NCI-H2227 treated with DMSO at 0.1 percent for 48 hours (cell line): ENCODE data around the gene OTULIN.

Experiments used
- DNase-seq: peaks from one replicate; lab custom pipeline; 2025; lab: John Stamatoyannopoulos, UW

The OTULIN gene

DNA sequence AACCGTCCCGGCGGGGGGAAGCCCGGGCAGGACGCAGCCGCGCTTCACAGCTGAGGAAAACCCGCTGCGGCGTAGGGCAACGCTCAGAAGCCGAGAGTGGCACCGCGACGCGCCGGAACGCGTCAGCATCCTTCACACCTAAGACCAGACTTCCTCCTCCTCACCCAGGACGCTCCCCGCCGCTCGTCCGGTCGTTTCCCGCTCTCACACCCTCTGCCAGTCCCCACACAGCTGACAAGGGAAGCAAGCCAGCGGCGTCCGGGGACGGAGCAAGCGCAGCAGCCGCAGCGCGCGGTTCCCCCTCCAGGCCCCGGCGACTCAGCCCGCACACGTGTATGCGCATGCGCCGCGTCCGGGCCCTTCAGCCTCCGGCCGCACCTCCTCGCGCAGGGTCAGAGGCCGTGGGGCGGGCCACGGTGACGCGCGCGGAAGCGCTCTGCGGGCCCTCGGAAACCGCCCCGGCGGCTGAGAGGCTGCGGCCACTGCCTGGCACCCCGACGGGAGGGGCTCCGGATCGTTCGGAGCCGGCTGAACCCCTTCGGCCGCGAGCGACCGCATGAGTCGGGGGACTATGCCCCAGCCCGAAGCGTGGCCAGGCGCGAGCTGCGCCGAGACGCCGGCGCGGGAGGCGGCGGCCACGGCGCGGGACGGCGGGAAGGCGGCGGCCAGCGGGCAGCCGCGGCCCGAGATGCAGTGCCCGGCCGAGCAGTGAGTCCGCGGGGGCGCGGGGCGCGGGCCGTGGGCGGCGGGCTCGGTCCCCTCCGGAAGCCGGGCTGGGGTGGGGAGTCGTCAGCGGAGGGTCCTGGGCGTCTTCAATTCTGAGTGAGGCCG is at the start of gene OTULIN:
OTULIN (plus strand) TSS at position 449 of the 831 bp plus-strand sequence; CDS start at position 557, 108 bp downstream.
- peak; percentile 80 for DNase-seq

GRCh38 chr5:14615365-14615764 is 49.2 kb upstream of the OTULIN start:
- no peak for DNase-seq

- DNase-seq, result no peak
Measured at GRCh38 chr5:14617441-14617840, 47.1 kb upstream of the OTULIN start.

DNA sequence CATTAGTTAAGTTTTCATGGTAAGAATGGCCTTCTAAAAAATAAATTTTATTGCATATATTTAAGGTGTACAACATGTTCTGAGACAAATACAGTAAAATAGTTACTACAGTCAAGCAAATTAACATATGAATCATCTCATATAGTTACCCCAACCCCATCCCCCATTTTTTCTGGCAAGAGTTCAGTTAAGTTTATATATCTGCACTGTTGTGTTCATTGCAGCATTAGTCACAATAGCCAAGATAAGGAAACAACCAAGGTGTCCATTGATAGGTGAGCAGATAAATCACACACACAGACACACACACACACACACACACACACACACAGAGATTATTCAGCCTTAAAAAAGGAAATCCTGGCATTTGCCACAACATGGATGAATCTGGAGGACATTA is 37.2 kb upstream of the OTULIN start:
- DNase-seq, result no peak

- no peak for DNase-seq
Measured at GRCh38 chr5:14628346-14628745, 36.2 kb upstream of the OTULIN start.

- no peak for DNase-seq
Measured at GRCh38 chr5:14630671-14631070, 33.8 kb upstream of the OTULIN start.

GRCh38 chr5:14635656-14636055 is 28.9 kb upstream of the OTULIN start:
- no peak for DNase-seq

DNA sequence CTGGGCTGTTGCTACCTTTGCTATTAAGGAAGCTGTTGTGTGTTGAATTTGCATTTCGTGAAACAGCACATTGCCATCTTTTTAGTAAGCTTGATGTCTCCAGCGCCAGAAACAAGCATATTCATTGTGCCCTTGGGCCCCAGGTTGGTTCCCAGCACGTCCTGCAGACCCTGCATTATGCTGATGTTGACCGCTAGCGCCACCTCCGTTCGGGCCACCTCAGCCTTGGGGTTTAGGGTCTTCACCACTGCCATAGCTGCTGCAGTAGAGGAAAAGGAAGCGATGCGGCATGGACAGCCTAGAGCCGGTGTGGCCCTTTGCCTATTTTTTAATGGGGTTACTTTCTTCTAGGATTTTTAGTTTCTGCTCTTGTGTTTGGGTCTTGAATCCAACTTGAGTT is 23.8 kb upstream of the OTULIN start:
- DNase-seq, result no peak

DNA sequence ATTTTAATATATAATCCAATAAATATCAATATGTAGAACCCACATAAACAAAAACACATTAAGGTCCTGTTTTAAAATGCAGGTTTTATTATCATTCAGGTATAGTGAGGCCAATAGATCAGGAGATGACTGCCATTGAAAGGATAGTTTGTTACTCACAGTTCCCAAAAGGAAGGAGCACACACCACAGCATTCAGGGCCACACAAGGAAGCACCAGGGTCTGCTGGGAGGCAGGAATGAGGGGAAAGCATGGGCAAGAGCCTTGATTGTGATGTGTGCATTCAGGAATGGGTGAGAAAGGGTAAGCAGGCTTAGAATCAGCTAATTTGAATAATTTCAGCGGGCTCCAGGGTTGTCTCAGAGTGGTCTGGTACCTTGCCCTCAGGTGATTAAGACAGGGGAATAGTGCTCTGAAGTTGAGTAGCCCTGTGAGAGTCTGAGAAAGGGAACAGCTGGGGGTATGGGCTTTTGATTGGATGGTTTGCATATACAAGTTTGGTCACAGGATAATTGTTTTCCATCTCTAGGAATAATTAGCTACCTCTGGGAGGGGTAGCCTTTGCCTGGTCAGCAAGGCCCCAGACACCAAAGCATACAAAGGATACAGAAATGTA is 19.8 kb upstream of the OTULIN start:
- no peak for DNase-seq

DNA sequence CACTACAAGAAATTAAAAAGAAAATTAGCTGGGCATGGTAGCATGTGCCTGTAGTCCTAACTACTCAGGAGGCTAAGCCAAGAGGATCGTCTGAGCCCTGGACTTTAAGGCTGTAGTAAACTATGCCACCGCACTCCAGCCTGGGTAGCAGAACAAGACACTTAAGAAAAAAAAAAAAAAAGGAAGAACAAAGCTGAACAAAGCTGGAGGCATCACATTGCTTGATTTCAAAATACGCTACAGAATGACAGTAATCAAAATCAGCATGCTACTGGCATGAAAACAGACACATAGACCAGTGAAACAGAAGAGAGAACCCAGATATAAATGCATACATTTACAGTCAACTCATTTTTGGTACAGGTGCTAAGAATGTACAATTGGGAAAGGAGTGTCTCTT is 14.5 kb upstream of the OTULIN start:
- DNase-seq, result no peak

- DNase-seq, result no peak
Measured at GRCh38 chr5:14655146-14655741, 9.3 kb upstream of the OTULIN start.

DNA sequence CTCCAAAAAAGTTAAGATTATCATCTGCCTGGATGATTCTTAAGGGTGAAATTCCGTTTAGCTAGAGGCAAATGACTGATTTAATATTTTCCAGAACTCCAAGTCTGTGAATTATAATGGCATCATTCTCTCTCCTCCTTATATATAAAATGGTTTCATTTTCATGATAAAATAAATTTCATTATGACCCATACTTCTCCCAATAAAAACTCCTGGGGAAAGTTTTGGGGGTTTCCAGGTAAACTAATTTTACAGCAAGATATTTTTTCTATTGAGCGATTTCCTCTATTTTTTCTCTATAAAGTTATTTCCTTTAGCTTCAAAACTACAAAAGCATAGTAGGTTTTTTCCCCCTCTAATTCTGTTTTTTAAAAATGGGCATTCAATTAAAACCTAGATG is 7.6 kb upstream of the OTULIN start:
- DNase-seq, result no peak

- no peak for DNase-seq
Measured at GRCh38 chr5:14659821-14660607, 4.5 kb upstream of the OTULIN start.

- DNase-seq, result no peak
Measured at GRCh38 chr5:14660833-14661232, 3.7 kb upstream of the OTULIN start.

DNA sequence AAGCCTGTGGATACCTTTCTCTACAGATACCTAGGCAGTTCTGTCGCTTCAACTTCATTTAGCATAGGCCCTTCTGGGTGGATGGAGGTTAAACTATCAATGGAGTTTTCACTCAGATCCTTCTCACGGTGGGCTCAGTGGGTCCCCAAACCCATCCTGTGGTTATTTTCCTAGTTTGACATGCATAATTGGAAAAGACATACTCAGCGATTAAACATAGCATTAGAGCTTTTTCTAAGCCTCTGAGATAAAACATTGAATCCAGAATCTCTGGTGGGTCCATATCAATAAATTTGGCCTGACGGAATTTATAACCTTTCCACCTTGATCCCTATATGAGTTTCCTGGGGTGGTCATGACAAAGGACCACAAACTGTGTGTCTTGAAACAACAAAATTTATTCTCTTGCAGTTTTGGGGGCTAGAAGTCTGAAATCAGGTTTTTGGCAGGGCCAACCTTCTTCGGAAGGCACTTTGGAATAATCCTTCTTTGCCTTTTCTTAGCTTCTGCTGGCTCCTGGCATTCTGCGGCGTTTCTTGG is 1.7 kb upstream of the OTULIN start:
- no peak for DNase-seq

- peak; percentile 71 for DNase-seq
Measured at GRCh38 chr5:14663734-14664269, 716 bp upstream of the OTULIN start.

DNA sequence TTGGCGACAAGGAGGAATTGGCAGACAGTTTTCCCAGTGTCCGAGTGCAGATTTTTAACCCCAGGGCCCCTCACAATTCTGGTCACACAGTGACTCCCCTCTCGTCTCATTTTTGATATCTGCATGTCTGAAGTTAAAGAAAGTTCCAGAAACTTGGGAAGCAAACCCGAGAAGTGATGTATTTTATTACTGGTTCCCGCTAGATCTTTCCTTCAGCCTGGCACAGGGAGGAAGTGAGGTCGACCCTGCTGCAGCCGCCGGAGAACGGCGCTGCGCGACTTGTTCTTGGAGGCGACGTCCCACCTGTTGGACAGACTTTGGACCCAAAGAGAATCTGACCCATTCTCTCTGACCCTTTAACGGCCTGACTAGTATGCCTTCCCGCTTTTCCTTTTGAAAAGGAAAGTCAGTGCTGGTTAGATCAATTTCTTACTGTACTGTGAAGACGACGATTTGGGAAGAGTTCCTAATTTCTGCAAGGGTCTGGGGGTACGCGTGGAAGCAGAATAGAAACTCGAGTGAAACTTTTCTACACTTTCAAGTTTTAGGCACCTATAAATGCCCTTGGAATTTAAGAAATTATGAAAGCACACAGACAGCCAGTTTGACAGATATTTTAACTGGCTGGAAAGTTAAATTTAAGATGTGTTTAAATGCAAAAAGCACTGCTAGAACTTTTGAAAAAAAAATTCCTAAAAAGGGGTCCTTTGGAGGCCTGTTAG is 744 bp downstream of the OTULIN start:
- DNase-seq, result peak; percentile 14

- DNase-seq, result no peak
Measured at GRCh38 chr5:14665949-14666348, 1.4 kb downstream of the OTULIN start.

GRCh38 chr5:14666357-14666756 is 1.8 kb downstream of the OTULIN start:
- DNase-seq, result no peak

- DNase-seq, result no peak
Measured at GRCh38 chr5:14667290-14667689, 2.8 kb downstream of the OTULIN start.

- no peak for DNase-seq
Measured at GRCh38 chr5:14667770-14668169, 3.3 kb downstream of the OTULIN start.
